Raji (cell line): ENCODE measurements around the gene SLC1A4.

Experiments
- POLR2A ChIP-seq: IDR thresholded peaks from 2 replicates; pipeline ENCODE4 v1.6.1; 2011; ENCODE audit warnings: low read depth, low read length, control low read depth; ENCODE audit not compliant: insufficient read depth

Gene SLC1A4

DNA sequence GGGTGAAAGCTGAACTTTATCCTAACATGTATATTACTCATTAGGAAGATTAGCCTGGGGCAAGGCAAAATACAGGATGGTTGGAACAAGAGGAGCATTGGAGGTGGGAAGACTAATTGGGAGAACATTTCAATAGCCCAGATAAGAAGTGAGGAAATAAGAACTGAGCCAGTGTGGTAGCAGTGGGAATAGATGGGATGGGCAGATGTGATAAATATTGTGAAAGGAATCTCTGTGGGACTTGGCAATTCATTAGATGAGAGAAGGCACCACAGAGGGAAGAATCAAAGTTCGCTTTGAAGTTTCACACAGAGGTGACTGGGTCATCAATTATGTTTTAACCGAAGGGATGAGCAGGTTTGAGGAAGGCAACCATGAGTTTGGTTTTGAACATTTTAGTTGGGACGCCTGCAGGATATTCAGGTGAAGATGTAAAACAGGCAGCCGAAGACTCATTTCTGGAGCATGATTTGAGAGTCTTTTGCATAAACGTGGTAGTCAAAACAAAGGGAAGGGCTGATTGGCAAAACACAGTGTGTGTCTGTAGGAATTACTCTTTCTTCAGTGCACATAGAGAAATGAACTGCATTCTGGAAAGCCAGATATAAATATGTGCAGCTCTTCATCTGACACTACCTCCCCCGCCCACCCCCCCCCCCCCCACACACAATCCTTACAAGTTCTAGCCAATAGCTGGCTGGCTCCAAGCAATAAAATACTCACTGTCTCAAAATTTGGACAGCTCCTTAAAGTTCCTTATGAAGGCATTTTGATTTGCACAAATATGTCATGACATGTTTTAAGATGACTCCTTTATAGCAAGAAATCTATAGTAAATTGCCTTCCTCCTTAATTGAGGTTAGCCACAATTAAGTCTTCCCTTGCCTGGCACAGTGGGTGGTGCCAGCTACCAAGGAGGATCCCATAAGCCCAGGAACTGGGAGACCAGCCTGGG lies 1.9 kb upstream of the SLC1A4 start:
- TF ChIP-seq POLR2A: peak; percentile 26; the same call in 1 of the 2 replicates

DNA sequence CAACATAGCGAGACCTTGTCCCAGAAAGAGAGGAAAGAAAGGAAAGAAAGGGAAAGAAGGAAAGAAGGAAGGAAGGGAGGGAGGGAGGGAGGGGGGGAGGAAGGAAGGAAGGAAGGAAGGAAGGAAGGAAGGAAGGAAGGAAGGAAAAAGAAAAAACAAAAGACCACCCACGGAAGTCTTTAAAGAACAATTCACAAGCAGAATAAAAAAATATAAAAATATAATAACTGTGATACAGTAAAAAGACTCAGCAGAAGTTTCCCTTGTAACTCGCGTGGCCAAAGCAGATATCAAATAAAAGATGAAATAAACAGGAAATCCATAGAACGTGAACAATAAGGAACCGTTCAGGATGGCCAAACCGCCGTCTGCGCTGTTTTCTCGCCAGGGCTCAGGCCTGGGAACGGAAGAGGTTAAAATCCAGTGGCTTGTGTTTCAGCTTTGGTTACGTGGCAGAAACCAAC lies 1.2 kb upstream of the SLC1A4 start:
- no peak for TF ChIP-seq POLR2A

DNA sequence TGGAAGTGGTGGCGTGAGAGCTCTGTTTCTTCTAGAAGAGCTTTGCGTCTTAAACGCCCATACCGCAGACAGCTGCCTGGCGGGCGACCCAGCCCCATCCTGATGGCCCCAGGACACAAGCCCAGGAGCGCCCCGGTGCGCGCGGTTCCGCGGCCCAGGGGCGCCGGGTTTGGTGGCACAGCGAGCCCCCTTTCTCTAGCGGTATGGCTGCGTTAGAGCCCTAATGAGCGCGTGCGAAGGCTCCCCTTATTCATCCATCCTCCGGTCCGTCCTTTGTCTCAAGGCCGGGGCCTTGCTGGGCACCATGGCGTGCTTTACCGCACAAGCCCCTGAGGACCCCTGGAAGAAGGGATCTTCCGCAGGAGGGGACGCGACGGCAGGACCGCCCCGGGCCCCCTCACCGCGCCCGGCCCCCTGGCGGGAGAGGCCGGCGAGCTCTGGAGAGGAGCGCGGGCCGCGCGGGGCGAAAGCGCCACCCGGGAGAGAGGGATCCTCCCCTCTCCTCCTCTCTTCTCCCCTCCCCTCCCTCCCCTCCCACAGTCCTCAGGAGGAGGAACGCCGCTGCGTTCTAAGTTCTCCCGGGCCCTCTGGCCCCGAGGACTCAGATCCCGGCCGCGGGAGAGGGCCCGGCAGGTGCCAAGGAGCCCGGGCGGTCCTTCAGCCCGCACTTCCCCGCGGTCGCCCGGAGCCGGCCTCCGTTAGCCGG lies 626 bp upstream of the SLC1A4 start:
- peak; percentile 64 for TF ChIP-seq POLR2A

DNA sequence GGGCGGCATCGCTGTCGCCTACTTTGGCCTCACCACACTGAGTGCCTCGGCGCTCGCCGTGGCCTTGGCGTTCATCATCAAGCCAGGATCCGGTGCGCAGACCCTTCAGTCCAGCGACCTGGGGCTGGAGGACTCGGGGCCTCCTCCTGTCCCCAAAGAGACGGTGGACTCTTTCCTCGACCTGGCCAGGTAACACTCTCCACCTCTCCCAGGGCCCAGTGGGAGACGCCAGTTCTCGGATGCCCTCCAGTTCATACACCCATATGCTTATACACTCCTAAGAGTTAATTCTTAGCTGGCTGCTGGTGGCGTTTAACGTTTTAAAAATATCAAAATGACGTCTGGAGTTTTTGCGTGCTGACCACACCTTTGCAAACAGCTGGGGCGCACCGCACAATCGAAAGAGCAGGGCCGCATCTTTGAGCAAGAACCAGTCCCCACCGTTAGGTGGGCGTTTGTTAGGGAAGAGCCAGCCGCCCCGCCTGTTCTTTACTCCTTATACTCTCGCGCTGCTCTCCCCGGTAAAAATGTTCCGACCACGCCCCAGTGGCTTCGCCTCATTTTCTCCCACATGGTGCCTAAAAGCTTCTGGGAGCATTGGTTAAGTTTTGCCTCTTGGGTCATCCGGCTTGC lies 899 bp downstream of the SLC1A4 start:
- no peak for TF ChIP-seq POLR2A

DNA sequence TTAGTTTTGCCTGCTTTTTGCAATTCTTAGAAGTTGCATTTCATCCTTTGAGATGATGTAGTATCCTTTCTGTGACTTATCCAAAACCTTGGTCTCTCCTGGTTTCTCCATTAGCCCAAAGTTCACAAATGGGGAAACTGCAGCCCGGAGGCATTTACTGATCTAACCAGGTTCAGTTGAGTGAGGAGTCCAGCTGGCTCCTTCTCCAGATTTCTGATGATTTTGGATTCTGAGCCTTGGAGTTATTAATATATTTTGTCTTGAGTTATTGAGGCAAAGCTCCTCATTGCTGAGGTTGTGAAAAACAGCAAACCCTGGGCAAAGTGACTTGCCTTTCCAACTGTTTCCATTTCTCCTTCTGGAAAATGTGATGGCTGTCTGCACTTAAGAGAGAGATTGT lies 1.7 kb downstream of the SLC1A4 start:
- TF ChIP-seq POLR2A: no peak

DNA sequence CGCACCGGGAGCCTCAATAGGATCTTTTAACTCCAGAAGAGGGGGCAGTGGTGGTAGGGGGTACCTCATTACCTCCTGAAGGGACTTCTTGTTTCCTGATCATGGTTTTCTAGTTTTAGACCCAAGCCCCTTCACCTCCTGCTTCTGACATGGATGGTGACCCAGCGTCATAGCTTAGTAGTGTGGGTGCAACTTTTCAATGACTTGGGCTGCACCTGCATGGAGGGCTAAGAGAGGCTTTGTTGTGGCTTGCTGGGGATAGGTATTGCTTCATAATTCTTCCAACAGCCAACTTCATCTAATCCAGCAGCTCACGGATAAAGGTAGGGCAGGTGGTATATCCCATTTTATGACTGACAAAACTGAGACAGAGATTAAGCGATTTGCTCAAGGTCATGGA lies 3.0 kb downstream of the SLC1A4 start:
- TF ChIP-seq POLR2A: no peak

DNA sequence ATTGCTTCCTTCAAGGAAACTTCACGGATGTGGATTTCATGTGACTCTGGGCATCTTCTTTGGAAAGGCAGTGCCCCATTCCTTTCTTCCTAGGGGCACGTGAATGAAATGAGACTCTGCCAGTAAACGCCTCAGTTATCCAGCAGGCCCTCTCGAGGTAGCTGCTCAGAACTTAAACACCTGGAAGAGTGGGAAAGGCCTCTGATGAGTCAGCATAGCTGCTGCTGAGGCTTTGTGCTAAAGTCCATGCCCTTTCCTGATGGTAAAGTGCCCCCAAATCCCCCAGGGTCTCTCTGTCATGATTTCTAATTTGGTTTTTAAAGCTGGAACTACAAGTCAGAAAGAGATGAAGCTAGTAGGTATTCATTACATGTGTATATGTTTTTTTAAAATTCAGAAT lies 3.8 kb downstream of the SLC1A4 start:
- TF ChIP-seq POLR2A: no peak

DNA sequence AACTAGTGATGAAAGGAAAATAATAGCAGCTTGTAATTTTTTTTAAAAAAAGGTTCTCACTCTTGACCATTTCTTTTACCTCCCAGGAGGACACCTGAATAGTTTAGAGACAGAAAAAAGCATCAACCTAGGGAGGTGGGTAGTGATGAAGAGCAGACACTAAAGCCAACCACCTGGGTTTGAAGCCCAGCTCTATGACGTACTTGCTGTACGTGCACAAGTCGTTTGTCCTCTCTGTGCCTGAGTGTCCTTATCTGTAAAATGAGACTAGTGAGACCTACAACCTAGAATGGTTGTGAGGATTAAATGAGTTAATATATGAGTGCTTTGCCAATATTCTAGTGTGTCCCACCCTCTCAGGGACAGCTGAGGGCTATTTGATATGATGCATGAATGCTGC lies 5.8 kb downstream of the SLC1A4 start:
- no peak for TF ChIP-seq POLR2A

DNA sequence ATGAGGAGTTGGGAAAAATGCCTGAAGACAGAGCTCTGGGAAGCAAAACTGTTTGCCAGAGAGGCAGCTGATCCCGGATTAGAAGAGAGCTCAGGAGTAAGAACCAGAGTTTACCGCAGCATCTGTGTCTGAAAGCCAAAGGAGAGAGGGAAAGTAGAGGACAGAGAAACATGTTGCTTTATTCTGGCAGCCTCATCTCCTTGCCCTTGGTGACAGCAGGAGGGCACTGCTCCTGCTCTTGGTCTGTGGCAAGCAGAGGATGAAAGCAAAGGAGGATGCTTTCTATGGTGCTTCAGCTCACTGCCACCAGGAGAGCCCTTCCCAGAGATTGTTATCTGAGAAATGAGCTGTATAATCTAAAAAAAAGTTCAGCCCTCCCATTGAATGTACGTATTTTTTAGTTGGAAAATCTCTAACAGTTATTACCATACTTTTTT lies 7.7 kb downstream of the SLC1A4 start:
- TF ChIP-seq POLR2A: no peak

DNA sequence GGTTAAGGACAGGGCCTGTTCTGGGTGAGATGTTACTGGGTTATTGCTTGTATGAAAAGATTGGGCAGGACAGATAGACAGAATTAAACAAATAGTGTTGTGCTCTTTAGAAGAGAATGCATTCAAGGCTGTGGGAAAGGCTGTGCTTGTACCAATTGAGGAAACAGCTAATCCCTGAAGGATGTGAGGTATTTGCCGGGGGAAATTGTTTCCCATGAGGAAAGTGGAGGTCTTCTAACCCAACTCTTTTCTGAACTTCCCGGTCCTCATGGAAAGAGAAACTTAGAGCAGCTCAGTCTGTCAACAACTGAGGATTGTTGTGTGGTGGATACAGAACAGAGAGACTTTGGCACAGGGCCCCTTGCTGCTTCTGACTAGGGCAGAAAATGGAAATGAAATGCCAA lies 9.5 kb downstream of the SLC1A4 start:
- no peak for TF ChIP-seq POLR2A

DNA sequence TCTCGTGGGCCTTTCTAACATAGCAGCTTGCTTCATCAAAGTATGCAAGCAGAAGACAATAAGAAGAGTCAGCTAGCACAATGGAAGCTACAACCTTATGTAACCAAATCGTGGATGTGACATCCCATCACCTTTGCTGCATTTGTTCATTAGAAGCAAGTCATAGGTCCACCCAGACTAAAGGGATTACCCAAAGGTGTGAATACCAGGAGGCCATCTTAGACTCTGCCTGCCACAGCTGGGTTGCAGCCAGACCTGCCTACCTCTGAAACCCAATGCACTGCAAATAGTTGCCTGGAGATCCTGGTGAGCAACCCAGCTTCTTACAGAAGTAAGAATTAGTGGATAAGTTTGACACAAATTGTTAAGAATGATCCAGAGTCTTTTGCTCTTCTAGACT lies 10.6 kb downstream of the SLC1A4 start:
- TF ChIP-seq POLR2A: no peak

DNA sequence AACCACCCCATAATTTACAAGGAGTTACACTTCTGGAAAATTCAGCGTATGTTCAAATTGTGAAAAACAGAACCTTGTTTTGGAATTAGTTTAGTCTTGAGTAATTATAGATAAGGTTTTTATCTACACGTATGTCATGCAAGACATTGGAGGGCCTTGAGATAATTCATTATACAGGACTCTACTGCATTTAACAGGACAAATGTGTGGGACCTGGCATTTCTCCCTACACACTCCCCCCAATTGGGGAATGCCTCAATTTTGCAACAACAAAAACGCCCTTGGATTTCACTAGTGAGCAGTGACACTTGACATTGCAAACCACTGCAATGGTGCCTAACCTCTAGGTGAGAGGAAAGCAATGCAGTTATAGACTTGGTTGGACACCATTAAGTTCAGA lies 11.4 kb downstream of the SLC1A4 start:
- TF ChIP-seq POLR2A: no peak

DNA sequence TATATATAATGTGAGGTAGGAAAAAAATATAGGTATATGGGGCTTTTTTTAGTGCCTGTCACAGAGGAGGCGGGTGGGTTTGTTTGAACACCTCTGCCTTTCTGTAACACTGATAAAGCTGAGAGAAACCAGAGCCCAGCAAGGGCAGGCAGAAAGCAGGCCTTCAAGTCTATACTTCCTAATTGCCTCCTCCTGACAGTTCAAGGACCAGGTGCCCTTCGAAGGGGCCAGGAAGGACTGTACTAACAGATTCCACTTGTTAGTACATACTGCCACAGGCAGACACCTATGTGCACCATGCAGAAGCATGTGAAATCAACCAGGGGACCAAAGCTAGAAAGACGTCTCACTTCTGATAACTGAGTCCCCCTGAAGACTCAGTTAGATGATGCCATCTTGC lies 13.8 kb downstream of the SLC1A4 start:
- TF ChIP-seq POLR2A: no peak

DNA sequence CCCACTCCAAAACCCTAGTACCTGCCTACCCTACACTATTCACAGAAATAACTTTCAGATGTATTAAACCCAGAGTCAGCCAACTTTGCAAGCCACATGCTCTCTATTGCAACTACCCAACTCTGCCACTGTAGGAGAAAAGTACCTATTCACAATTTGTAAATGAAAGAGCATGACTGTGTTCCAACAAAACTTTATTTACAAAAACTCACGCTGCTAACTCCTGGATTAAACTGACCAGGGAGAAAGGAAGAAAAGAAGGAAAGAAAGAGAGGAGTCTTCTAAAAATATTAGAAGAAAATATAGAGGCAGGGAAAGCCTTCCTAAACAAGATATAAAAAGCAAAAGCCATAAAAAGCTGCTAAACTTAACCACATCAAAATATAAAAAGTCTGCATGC lies 24.6 kb downstream of the SLC1A4 start:
- TF ChIP-seq POLR2A: no peak

DNA sequence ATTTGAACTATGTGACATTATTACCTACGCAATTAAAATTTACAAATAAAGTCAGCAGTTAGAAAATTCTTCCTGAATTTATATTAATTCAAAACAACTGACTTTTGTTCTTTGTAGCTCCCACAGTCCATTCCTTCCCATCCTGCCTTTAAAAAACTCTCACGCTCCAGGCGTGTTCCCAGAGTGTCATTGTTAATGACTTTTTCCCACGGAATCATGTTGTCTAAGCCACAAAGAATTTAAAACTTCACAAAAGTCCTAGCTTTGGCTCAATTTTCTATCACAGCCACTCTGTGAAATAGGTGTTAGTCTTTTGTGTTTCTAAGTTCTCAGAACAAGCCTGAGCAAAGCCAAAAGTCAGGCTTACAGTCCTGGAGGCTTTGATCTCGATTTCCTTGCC lies 26.5 kb downstream of the SLC1A4 start:
- TF ChIP-seq POLR2A: no peak

DNA sequence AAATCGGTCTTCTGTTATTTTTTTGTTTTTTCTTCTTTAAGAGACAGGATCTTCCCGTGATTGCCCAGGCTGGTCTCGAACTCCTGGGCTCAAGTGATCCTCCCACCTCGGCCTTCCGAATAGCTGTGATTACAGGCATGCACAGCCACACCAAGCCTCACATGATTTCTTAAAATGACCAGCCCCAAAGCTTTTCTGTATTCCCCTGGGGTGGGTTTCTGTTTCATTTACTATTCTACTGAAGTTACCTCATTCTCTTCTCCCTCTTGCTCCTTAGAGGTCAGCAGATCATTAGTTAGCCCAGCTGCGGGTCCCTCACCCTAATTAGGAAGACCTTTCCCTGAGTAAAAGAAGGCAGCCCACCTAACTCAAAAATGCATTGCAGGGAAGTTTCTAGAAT lies 27.6 kb downstream of the SLC1A4 start:
- TF ChIP-seq POLR2A: no peak
